ENCODE results near the gene BPIFB1. TPM values are rescaled to one million over a fixed set of nuclear protein-coding genes. Genes with fewer than 3 reads are reported as not detected.

Gene BPIFB1
- total RNA-seq, 2 donors from 2014 or later: 0.24 to 0.26 TPM

- peaks cover 6% of the 10 kb centered on the region for H3K27me3 ChIP-seq (ENCODE audit: control insufficient read depth, insufficient read depth, low read length, poor library complexity, severe bottlenecking)
- no peak overlapping the region for H3K4me3 ChIP-seq (ENCODE audit: low read length)
- DNase-seq: peak; percentile 10
- Mint-ChIP-seq H3K27ac (no peak overlapping the region), H3K27me3 (ENCODE audit: insufficient read depth) (peaks cover 22% of the 10 kb centered on the region), H3K9me3 (no peaks in the 10 kb centered on the region), H3K4me1 (peaks cover 6% of the 10 kb centered on the region), H3K4me3 (no peak overlapping the region), H3K36me3 (ENCODE audit: low read depth) (no peaks in the 10 kb centered on the region)
- no peaks in the 10 kb centered on the region for H3K9me3 ChIP-seq (ENCODE audit: control insufficient read depth, low read length)
- H3K9ac ChIP-seq (ENCODE audit: extremely low read depth, low read length, poor library complexity, severe bottlenecking): no peak overlapping the region
- no peak overlapping the region for H3K27ac ChIP-seq (ENCODE audit: low read depth, low read length)
- H3K36me3 ChIP-seq (ENCODE audit: control insufficient read depth, insufficient read depth, low read length): no peaks in the 10 kb centered on the region
- no peaks in the 10 kb centered on the region for H3K4me1 ChIP-seq (ENCODE audit: control insufficient read depth, insufficient read depth, low read length)
- 92 to 98% methylated on average over 6 to 10 of the region's 10 CpGs for WGBS, 2 experiments (ENCODE audit: insufficient coverage in 1 of 2, insufficient read length in 1 of 2)
- TF ChIP-seq, protein P1, sequence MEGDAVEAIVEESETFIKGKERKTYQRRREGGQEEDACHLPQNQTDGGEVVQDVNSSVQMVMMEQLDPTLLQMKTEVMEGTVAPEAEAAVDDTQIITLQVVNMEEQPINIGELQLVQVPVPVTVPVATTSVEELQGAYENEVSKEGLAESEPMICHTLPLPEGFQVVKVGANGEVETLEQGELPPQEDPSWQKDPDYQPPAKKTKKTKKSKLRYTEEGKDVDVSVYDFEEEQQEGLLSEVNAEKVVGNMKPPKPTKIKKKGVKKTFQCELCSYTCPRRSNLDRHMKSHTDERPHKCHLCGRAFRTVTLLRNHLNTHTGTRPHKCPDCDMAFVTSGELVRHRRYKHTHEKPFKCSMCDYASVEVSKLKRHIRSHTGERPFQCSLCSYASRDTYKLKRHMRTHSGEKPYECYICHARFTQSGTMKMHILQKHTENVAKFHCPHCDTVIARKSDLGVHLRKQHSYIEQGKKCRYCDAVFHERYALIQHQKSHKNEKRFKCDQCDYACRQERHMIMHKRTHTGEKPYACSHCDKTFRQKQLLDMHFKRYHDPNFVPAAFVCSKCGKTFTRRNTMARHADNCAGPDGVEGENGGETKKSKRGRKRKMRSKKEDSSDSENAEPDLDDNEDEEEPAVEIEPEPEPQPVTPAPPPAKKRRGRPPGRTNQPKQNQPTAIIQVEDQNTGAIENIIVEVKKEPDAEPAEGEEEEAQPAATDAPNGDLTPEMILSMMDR (conservative IDR thresholded peaks at IDR 0.05): no peak
These were observed 10.7 kb upstream of the BPIFB1 start for GRCh38 chr20:33272155-33272873.

DNA sequence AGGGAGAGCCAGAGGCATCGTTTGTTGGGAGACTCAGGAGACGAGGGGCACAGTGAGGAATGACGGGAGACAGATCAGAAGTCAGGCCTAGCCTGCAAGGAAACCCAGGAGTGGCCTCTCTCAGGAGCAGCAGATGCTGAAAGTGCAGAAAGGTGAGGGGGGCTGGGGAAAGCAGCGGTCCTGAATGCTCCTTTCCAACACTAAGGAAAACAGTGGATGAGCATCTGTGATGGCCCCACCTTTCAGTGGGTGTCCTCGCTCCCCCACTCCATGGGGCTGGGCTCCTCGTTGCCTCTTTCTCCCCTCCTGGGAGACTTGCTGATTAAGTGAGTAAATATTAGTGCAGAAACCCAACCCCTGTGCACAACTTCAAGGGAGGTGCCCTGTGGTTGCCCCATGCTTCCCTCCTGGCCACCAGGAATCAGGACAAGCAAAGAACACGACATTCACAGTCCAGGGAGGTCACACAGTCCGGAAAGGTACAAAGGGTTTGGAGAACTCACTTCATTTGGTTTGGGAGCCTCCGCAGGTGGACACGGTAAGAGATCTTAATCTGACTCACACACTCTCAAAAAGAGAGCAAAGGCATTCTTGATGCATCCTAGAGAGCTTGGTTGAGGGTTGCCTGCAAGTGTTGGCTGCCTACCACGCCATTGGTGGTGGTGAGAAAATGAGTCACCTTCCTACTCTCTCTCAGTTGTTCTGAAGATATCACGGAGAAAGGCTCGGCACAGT is 9.7 kb upstream of the BPIFB1 start:
- DNase-seq: peak; percentile 38
- no peaks in the 10 kb centered on the region for H3K9me3 Mint-ChIP-seq
- Histone ChIP-seq H3K36me3 (ENCODE audit: control insufficient read depth, insufficient read depth, low read length) (no peaks in the 10 kb centered on the region), H3K4me1 (ENCODE audit: control insufficient read depth, insufficient read depth, low read length) (no peaks in the 10 kb centered on the region), H3K27me3 (ENCODE audit: control insufficient read depth, insufficient read depth, low read length, poor library complexity, severe bottlenecking) (peaks cover 6% of the 10 kb centered on the region), H3K4me3 (ENCODE audit: low read length) (no peak overlapping the region), H3K9ac (ENCODE audit: extremely low read depth, low read length, poor library complexity, severe bottlenecking) (no peak overlapping the region), H3K9me3 (ENCODE audit: control insufficient read depth, low read length) (no peaks in the 10 kb centered on the region), H3K27ac (ENCODE audit: low read depth, low read length) (no peak overlapping the region)
- H3K27ac Mint-ChIP-seq: no peak overlapping the region
- no peak overlapping the region for H3K4me3 Mint-ChIP-seq
- H3K4me1 Mint-ChIP-seq: peaks cover 16% of the 10 kb centered on the region
- WGBS, 2 experiments (ENCODE audit: insufficient coverage in 1 of 2, insufficient read length in 1 of 2): 79 to 87% methylated on average over 9 to 13 of the region's 13 CpGs
- peaks cover 20% of the 10 kb centered on the region for H3K27me3 Mint-ChIP-seq (ENCODE audit: insufficient read depth)
- no peaks in the 10 kb centered on the region for H3K36me3 Mint-ChIP-seq (ENCODE audit: low read depth)
- TF ChIP-seq, protein P1 (conservative IDR thresholded peaks at IDR 0.05): no peak

DNA sequence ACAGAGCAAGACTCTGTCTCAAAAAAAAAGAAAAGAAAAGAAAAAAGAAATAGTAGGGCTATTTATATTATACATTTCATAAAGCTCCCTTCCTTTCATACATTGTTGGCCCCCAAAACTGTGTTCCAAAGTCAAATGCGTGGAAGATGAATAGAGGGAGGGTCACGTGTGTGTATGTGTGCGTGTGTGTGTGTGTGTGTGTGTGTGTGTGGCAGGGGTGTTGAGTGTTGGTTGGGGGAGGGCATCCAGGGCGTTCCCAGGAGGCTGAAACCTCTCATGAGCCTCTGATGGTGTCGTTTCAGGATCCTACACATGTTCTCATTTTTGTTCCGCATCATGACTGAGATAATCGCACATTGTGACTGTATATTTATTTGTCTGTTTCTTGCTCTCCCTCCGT is 7.8 kb upstream of the BPIFB1 start:
- Histone ChIP-seq H3K27me3 (ENCODE audit: control insufficient read depth, insufficient read depth, low read length, poor library complexity, severe bottlenecking) (peaks cover 6% of the 10 kb centered on the region), H3K27ac (ENCODE audit: low read depth, low read length) (no peak overlapping the region), H3K4me3 (ENCODE audit: low read length) (no peak overlapping the region), H3K9ac (ENCODE audit: extremely low read depth, low read length, poor library complexity, severe bottlenecking) (no peak overlapping the region), H3K4me1 (ENCODE audit: control insufficient read depth, insufficient read depth, low read length) (no peaks in the 10 kb centered on the region), H3K36me3 (ENCODE audit: control insufficient read depth, insufficient read depth, low read length) (no peaks in the 10 kb centered on the region), H3K9me3 (ENCODE audit: control insufficient read depth, low read length) (no peaks in the 10 kb centered on the region)
- Mint-ChIP-seq H3K9me3 (no peaks in the 10 kb centered on the region), H3K4me1 (peaks cover 17% of the 10 kb centered on the region), H3K27me3 (ENCODE audit: insufficient read depth) (peaks cover 20% of the 10 kb centered on the region), H3K4me3 (no peak overlapping the region), H3K27ac (no peak overlapping the region), H3K36me3 (ENCODE audit: low read depth) (no peaks in the 10 kb centered on the region)
- TF ChIP-seq, protein P1 (conservative IDR thresholded peaks at IDR 0.05): no peak
- peak; percentile 28 for DNase-seq
- WGBS, 2 experiments (ENCODE audit: insufficient coverage in 1 of 2, insufficient read length in 1 of 2): 83 to 92% methylated on average over 4 to 8 of the region's 8 CpGs
